GM19463 (cell line): Measurements from ENCODE around the gene PNPLA6.

Experiments
- ATAC-seq: cut with Tn5 transposase; IDR thresholded peaks from one replicate; pipeline ENCODE4 v1.9.1; 2021; ENCODE audit warnings: mild to moderate bottlenecking, moderate library complexity; ENCODE audit not compliant: unreplicated experiment

PNPLA6 gene

DNA sequence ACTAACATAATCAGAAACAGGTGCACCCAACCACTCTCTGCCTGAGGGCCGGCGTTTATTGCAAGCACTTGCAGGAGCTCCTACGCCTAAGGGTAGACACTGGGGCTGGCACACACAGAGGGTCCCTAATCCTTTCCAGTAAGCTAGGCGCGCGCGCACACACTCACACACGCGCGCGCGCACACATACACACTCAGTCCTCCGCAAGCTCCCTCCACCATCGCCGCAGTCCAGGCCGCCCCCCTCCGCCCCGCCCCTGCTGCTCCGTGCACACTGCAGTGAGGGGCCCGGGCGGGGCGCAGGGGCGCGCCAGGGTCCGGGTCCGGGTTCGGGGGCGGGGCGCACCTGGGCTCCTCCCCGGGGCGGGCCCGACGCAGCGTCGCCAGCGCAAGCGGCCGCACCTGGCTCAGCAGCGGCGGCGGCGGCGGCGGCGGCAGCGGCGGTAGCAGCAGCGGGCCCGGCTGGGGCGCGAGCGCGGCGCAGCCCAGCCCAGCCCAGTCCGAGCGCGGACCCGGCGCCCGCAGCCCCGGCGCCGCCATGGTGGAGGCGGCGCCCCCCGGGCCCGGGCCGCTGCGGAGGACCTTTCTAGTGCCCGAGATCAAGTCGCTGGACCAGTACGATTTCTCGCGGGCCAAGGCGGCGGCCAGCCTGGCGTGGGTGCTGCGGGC is 60.1 kb downstream of the PNPLA6 start, which contains the start of gene CAMSAP3:
CAMSAP3 (plus strand) TSS at position 398 of the 668 bp plus-strand sequence; CDS start at position 538, 140 bp downstream.
- ATAC-seq, result no peak

DNA sequence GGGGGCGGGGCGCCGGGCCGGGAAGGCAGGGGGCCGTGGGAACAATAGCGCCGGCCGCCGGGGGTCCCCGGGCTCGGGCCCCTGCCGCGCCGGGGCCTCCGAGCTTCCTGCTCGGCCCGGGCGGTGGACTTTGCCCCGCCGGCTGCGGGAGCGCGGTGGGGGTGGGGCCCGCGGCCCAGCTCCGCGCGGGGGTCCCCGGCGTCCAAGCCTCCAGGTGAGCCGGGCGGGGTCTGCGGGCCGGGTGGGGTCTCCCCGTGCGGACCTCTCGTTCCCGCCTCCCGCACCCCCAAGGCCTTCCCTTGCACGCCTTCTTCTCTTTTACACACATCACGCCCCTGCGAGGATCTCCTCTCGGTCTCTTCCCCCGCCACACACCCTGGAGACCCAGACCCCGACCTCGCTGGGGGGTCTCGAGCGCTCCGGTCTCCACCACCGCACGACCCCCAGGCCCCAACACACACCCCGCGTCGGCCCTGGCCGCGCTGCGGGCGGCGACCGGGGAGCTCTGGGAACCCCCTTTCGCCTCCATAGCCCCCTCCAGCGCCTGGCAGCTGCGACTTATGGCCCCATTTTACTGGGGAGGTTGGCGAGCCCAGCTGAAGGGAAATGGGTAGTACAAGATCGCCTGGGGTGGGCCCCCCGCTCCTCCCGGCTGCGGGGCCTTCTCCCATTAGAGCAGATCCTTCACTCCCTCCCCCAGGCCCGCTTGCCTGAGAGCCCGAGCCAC is 60.9 kb downstream of the PNPLA6 start:
- no peak for ATAC-seq

GRCh38 chr19:7597689-7598088 is 62.2 kb downstream of the PNPLA6 start:
- ATAC-seq, result no peak

GRCh38 chr19:7598180-7598579 is 62.7 kb downstream of the PNPLA6 start:
- ATAC-seq, result no peak

DNA sequence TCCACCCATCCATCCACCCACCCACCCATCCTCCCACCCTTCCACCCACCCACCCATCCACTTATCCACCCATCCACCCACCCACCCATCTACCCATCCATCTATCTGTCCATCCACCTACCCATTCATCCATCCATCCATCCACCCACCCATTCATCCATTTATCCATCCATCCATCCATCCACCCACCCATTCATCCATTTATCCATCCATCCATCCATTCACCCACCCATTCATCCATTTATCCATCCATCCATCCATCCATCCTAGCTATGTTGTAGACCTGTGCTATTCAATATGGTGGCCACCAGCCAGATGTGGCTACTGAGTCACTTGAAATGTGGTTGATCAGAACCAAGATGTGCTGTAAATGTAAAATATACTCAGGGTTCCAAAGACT is 65.2 kb downstream of the PNPLA6 start:
- no peak for ATAC-seq

DNA sequence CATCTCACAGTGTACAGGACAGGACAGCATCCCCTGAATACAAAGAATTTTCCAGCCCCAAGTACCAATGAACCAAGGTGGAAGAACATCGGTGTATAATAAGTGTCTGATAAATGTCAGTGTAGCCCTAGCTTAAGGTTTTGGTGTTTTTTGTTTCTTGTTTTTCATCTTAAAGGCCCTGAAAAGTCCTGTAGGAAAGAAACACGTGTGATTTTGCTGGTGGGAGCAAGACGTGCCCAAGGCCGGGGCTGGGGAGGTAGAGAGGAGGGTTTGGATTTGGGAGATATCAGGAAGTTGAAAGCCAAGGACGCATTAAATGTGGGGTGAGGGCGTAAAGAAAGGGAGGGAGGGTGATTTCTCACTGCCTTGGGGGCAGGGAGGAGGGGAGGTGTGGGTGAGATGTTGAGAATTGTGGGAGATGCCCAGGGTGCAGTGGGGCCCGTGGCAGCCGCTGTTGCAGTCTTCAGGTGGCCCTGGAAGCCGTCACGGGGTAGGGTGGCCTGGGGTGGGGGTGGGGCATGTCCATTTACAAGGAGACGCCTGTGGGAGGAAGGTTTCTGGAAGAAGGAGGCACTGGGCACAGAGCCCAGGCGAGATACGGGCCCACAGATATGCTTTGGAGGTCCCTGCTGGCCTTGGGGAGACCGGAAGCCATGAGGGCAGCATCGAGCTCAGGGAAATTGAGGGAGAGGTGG is 66.9 kb downstream of the PNPLA6 start:
- no peak for ATAC-seq

DNA sequence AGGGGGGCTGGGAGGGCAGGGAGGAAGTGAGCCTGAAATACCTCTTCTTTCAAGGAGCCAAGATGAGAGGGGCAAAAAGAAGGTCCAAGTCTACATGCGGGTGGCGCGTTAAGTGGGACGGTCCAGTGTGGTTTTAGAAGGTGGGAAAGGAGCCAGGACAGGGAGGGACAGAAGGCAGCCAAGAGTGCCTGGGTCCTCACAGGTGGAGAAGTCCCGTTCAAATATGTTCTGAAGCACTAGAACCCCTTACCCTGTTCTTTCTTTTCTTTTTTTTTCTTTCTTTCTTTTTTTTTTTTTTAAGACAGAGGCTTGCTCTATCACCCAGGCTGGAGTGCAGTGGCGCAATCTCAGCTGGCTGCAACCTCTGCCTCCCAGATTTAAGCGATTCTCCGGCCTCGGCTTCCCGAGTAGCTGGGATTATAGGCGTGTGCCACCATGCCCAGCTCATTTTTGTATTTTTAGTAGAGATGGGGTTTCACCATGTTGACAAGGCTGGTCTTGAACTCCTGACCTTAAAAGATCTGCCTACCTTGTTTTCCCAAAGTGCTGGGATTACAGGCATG is 67.5 kb downstream of the PNPLA6 start:
- no peak for ATAC-seq

DNA sequence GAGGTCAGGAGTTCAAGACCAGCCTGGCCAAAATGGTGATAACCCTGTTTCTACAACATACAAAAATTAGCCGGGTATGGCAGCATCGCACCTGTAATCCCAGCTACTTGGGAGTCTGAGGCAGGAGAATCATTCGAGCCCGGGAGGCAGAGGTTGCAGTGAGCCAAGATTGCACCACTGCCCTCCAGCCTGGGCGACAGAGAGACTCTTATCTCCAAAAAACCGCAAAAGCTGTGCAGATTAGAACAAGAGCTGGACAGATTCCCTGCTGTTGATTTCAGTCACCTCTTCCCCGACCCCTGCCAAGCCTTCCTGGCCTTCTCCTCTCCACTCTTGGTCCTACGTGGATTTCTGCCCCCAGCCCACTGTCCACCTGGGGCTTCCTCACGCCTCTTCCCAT is 68.4 kb downstream of the PNPLA6 start:
- no peak for ATAC-seq

- no peak for ATAC-seq
These were observed 70.1 kb downstream of the PNPLA6 start for GRCh38 chr19:7605490-7606222.

- no peak for ATAC-seq
These were observed 70.8 kb downstream of the PNPLA6 start for GRCh38 chr19:7606289-7606688.

GRCh38 chr19:7607212-7607873 is 71.8 kb downstream of the PNPLA6 start:
- ATAC-seq, result no peak

DNA sequence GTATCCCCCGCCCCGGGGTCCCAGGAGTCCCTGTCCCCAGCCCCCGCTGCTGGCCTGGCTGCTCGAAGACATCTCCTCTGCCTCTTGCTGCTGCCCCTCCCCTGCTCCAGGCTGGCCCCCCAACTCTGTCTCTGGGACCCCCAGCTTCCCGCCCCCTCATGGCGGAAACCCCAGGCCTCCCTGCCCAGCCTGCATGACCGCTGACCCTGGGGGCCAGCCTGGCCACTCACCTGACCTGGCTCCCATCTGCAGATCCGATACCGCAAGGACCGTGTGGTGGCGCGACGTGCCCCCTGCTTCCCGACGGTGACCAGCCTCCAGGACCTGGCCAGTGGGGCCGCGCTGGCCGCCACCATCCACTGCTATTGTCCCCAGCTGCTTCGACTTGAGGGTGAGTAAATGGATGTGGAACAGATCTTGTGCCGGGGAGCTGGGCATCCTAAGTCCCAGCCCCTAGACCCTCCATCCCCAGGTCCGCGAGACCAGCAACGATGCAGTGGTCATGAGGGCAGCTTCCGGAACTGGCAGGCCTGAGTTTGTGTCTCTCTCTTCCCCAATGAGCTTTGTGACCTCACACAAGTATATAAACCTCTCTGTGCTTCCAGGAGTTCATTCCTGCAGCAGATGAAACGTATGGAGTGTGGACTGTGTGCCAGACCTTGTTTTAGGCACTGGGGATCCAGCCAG is 72.5 kb downstream of the PNPLA6 start:
- no peak for ATAC-seq

GRCh38 chr19:7610491-7611240 is 75.1 kb downstream of the PNPLA6 start:
- no peak for ATAC-seq
